ENCODE measurements around the gene ITPK1. TPM values are rescaled to one million over a fixed set of nuclear protein-coding genes. Genes with fewer than 3 reads are reported as not detected.

The ITPK1 gene
- total and polyA plus RNA-seq, 10 of the 15 experiments (the other 5 are each of a cell fraction or from before 2014, with no cell fraction given), result 1.3 to 73.2 (median 27.0) TPM

- Histone ChIP-seq H3K27ac (ENCODE audit: control insufficient read depth, insufficient read depth) (no peak overlapping the region), H3K27me3 (replicated peaks in 1 of 2; ENCODE audit: control insufficient read depth in 2 of 2, insufficient read depth in 2 of 2, low read length in 1 of 2) (no peaks in the 10 kb centered on the region; a peak in 1 of 4 replicates), H3K4me1 (ENCODE audit: control insufficient read depth, insufficient read depth, low read length) (no peaks in the 10 kb centered on the region; the same call in 1 of the 2 replicates), H3K9ac (ENCODE audit: control insufficient read depth, insufficient read depth, low read length) (no peak overlapping the region), H4K20me1 (ENCODE audit: control insufficient read depth, insufficient read depth) (no peaks in the 10 kb centered on the region), H2AFZ (ENCODE audit: control insufficient read depth, low read depth, low read length) (no peak overlapping the region), H3K36me3 (ENCODE audit: control insufficient read depth in 2 of 2, insufficient read depth in 2 of 2, low read length in 1 of 2) (no peaks in the 10 kb centered on the region), H3K79me2 (ENCODE audit: control insufficient read depth, insufficient read depth, low read length) (no peaks in the 10 kb centered on the region), H3K4me3 (no peak overlapping the region), H3K9me3 (replicated peaks; ENCODE audit: control insufficient read depth, insufficient read depth, low read length) (no peaks in the 10 kb centered on the region; the same call in 2 of the 3 replicates), H3K4me2 (ENCODE audit: control insufficient read depth, insufficient read depth) (no peak overlapping the region)
- in situ Hi-C loops (cut with MboI), result no loop called here
- no peak for ATAC-seq
- 54% methylated on average over 17 of the region's 17 CpGs for WGBS (ENCODE audit: insufficient coverage, insufficient replicate concordance, low lambda C conversion rate, missing lambda C conversion rate)
- no peak for FAIRE-seq
- ChIA-PET RAD21 (ENCODE audit: unreplicated experiment) (no interaction called here), POLR2A (no interaction called here), CTCF (no interaction called here), SMC1A (ENCODE audit: uncharacterized antibody, unreplicated experiment) (interaction anchor here (0.6 kb wide), 1 partner anchor 210 kb away, joined by 3 read pairs; no protein-coding TSS in a partner anchor)
- no peak for DNase-seq (ENCODE audit: low read depth, low spot score)
- no TSS peak for BruUV-seq (replicated peaks)
- intact Hi-C loops (cut with micrococcal nuclease; ENCODE audit: unreplicated experiment), result no loop called here
- no peak for TF ChIP-seq MLLT1 (IDR thresholded peaks at IDR 0.05)
- no peak for TF ChIP-seq BCL11A (IDR thresholded peaks at IDR 0.05; ENCODE audit: low read depth, low read length)
- no peak for TF ChIP-seq YY1 (IDR thresholded peaks at IDR 0.05; ENCODE audit: low read depth, low read length)
- no peak for TF ChIP-seq HDAC2 (IDR thresholded peaks at IDR 0.05)
- TF ChIP-seq, protein P1, sequence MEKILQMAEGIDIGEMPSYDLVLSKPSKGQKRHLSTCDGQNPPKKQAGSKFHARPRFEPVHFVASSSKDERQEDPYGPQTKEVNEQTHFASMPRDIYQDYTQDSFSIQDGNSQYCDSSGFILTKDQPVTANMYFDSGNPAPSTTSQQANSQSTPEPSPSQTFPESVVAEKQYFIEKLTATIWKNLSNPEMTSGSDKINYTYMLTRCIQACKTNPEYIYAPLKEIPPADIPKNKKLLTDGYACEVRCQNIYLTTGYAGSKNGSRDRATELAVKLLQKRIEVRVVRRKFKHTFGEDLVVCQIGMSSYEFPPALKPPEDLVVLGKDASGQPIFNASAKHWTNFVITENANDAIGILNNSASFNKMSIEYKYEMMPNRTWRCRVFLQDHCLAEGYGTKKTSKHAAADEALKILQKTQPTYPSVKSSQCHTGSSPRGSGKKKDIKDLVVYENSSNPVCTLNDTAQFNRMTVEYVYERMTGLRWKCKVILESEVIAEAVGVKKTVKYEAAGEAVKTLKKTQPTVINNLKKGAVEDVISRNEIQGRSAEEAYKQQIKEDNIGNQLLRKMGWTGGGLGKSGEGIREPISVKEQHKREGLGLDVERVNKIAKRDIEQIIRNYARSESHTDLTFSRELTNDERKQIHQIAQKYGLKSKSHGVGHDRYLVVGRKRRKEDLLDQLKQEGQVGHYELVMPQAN (conservative IDR thresholded peaks at IDR 0.05), result no peak
- TF ChIP-seq, protein P2, sequence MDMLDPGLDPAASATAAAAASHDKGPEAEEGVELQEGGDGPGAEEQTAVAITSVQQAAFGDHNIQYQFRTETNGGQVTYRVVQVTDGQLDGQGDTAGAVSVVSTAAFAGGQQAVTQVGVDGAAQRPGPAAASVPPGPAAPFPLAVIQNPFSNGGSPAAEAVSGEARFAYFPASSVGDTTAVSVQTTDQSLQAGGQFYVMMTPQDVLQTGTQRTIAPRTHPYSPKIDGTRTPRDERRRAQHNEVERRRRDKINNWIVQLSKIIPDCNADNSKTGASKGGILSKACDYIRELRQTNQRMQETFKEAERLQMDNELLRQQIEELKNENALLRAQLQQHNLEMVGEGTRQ (IDR thresholded peaks at IDR 0.05; ENCODE audit: borderline replicate concordance, low read depth, low read length), result no peak
- TF ChIP-seq, protein P3, sequence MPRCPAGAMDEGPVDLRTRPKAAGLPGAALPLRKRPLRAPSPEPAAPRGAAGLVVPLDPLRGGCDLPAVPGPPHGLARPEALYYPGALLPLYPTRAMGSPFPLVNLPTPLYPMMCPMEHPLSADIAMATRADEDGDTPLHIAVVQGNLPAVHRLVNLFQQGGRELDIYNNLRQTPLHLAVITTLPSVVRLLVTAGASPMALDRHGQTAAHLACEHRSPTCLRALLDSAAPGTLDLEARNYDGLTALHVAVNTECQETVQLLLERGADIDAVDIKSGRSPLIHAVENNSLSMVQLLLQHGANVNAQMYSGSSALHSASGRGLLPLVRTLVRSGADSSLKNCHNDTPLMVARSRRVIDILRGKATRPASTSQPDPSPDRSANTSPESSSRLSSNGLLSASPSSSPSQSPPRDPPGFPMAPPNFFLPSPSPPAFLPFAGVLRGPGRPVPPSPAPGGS (IDR thresholded peaks at IDR 0.05; ENCODE audit: borderline replicate concordance, insufficient read depth, low read depth, low read length, poor library complexity, severe bottlenecking), result no peak
- TF ChIP-seq, protein P4, sequence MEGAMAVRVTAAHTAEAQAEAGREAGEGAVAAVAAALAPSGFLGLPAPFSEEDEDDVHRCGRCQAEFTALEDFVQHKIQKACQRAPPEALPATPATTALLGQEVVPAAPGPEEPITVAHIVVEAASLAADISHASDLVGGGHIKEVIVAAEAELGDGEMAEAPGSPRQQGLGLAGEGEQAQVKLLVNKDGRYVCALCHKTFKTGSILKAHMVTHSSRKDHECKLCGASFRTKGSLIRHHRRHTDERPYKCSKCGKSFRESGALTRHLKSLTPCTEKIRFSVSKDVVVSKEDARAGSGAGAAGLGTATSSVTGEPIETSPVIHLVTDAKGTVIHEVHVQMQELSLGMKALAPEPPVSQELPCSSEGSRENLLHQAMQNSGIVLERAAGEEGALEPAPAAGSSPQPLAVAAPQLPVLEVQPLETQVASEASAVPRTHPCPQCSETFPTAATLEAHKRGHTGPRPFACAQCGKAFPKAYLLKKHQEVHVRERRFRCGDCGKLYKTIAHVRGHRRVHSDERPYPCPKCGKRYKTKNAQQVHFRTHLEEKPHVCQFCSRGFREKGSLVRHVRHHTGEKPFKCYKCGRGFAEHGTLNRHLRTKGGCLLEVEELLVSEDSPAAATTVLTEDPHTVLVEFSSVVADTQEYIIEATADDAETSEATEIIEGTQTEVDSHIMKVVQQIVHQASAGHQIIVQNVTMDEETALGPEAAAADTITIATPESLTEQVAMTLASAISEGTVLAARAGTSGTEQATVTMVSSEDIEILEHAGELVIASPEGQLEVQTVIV (IDR thresholded peaks at IDR 0.05; ENCODE audit: borderline replicate concordance, partially characterized antibody), result no peak
- no peak for TF ChIP-seq BHLHE40 (IDR thresholded peaks at IDR 0.05; ENCODE audit: borderline replicate concordance in 1 of 2, low read depth in 2 of 2, low read length in 1 of 2)
- TF ChIP-seq CREB1 (IDR thresholded peaks at IDR 0.05; ENCODE audit: low read depth), result no peak
- no peak for TF ChIP-seq CBFB (IDR thresholded peaks at IDR 0.05; ENCODE audit: low read depth)
- no peak for TF ChIP-seq RAD21 (IDR thresholded peaks at IDR 0.05; ENCODE audit: insufficient read depth, low read depth, low read length)
- TF ChIP-seq RBBP5 (conservative IDR thresholded peaks at IDR 0.05), result no peak
- TF ChIP-seq NR2F1 (conservative IDR thresholded peaks at IDR 0.05), result no peak
These were observed 213.0 kb downstream of the ITPK1 start for GRCh38 chr14:92902726-92903125.

Measured in GM12878 (cell line).